HG02840 (cell line): ENCODE data around the gene KCNIP3.

Experiments used
- ATAC-seq: cut with Tn5 transposase; IDR thresholded peaks from one replicate; pipeline ENCODE4 v1.9.1; 2021; ENCODE audit warnings: mild to moderate bottlenecking, moderate library complexity, moderate number of reproducible peaks; ENCODE audit not compliant: unreplicated experiment, low FRiP score

KCNIP3 gene

DNA sequence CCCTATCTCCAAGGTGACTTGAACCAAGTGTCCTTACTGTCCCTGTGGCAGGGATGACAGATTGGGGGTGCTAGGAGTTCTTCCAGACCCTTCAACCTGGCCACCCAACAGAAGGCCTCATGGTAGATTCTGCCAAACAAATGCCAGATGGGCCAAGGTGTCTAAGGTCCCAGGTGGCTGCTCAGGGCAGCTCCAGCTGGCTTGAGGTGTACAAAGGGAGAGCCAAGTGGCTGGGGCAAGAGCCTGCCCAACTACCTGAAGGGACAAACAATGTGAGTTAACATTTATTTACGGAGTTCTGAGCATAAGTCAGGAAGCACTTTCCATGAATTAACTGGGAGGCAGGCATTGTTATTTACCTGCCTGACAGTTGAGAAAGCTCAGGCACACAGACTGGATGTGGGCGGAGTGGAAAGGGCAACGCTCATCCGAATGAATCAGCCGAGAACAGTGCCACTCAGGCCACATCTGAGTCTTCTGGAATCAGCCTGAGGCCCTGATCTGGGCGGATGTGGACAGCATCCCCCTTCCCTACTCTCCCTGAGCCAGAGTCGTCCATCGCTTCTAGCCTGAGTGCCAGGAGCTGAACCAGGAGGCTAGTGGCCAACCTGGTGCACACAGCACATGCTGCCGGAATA is 4.4 kb upstream of the KCNIP3 start:
- no peak for ATAC-seq

GRCh38 chr2:95294579-95295250 is 2.4 kb upstream of the KCNIP3 start:
- ATAC-seq, result no peak

- no peak for ATAC-seq
Observed at GRCh38 chr2:95295376-95295775, 1.8 kb upstream of the KCNIP3 start.

GRCh38 chr2:95296011-95296410 is 1.1 kb upstream of the KCNIP3 start:
- no peak for ATAC-seq

GRCh38 chr2:95297639-95298395 is 670 bp downstream of the KCNIP3 start:
- ATAC-seq, result no peak

DNA sequence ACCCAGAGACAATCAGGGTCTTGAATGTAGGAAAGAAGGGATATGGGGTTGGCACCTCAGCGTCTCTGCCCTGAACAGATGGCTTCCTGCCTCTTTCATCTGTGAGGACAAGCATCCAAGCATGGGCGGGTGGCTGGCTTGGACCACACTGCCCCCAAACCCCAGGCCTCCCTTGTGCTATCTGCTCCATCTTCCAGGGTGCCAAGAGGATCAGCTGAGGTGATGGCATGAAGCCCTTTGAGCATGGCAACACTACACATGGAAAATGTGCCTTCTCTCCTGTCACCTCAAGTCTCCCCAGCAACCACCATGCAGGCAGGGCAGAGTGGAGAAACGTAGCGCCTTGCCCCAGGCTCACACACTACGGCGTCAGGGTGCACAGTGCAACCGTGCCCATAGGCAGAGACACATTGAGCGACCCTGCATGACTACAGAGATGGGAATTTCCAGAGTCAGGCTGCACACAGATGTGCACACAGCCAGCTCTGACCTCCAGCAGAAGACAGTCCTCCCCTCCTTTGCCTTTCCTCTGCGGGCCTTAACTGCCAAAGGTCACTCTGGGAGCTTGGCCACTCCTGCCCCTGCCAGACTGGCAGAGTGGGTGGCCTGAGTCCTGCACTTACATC is 1.5 kb downstream of the KCNIP3 start:
- no peak for ATAC-seq

DNA sequence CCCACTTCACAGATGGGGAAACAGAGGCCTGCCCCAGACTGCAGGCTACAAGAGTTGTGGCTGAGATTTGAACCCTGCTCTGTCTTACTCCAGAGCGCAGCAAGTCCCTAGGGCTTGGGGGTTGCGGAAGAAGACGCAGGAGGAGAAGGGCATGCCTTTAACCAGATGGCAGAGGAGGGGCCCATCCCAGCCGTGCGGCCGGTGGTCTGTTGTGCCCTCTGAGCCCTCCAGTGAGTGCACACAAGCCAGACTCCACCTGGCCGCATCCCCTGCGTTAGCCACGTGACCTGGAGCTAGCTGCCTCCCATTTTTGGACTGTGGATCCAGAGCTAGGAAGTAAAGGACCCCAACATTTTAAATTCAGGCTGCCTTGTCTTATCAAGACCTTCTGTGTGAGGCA is 2.8 kb downstream of the KCNIP3 start:
- ATAC-seq, result no peak

DNA sequence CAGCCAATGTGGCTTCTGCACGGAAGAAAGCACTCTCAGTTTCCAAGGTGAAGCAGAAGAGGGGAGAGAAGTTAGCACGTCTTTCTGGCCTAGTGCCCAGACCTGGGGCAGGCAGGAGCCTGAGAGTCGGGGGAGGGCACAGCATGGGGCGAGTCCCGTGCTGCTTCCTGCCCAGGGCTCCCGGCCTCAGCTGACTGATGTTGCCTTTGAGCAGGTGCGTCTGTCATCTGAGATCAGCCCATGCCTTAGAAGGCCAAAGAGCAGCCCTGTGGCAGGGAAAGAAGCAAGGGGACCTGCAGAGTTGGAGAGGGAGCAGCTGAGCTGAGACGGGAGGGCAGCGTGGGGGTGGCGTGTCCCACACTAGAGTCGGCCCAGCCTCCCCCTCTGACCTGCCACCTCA is 3.3 kb downstream of the KCNIP3 start:
- no peak for ATAC-seq

DNA sequence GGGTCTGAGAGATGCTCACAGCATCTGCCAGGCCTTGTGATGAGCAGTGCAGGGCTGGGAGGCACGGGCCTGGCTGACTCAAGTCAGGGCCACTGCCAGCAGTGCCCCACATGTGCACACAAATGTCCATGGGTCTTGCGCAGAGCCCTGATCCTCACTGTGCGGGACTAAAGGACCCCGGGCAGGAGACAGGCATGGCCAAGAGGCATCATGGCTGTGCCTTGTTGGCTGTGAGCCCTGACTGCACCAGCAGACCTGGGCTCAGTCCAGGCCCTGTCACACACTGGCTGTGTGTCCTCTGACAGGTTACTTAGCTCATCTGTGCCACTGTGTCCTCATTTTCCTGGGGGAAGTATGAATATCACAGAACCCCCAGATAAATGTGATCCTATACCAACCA is 4.0 kb downstream of the KCNIP3 start:
- ATAC-seq, result no peak

- no peak for ATAC-seq
Observed at GRCh38 chr2:95301876-95302641, 4.9 kb downstream of the KCNIP3 start.

GRCh38 chr2:95303191-95303919 is 6.2 kb downstream of the KCNIP3 start:
- ATAC-seq, result no peak

- ATAC-seq, result no peak
Observed at GRCh38 chr2:95305380-95306061, 8.4 kb downstream of the KCNIP3 start.

GRCh38 chr2:95306336-95306895 is 9.3 kb downstream of the KCNIP3 start:
- no peak for ATAC-seq

- ATAC-seq, result no peak
Observed at GRCh38 chr2:95307036-95307435, 9.9 kb downstream of the KCNIP3 start.

GRCh38 chr2:95307878-95308277 is 10.7 kb downstream of the KCNIP3 start:
- no peak for ATAC-seq

- ATAC-seq, result no peak
Observed at GRCh38 chr2:95308426-95308990, 11.4 kb downstream of the KCNIP3 start.

DNA sequence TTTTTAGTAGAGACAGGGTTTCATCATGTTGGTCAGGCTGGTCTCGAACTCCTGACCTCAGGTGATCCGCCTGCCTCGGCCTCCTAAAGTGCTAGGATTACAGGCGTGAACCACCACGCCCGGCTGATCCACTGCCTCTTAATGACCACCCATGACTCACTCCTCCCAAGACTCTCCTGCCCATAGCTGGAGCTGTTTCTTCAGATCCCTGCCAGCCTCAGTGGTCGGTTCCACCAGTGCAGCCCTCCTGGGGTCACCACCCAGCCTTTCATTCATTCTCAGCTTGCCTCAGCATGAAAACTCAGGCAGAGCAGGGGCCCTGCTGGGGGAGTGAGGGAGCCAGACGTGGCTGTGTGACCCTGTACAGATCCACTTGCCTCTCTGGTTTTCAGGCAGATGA is 12.5 kb downstream of the KCNIP3 start:
- ATAC-seq, result no peak

DNA sequence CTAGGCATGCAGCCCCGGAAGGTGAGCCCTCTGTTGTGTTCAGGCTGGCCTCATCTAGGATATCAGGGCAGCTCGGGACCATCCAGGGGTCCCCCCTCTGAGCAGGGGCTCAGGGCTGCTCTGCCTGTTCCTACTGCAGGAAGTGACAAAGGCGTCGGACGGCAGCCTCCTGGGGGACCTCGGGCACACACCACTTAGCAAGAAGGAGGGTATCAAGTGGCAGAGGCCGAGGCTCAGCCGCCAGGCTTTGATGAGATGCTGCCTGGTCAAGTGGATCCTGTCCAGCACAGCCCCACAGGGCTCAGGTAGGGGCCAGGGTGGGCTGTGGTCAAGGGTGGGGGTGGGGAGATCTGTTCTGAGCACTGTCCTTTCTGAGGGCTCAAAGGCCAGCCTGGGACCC is 13.1 kb downstream of the KCNIP3 start:
- no peak for ATAC-seq

DNA sequence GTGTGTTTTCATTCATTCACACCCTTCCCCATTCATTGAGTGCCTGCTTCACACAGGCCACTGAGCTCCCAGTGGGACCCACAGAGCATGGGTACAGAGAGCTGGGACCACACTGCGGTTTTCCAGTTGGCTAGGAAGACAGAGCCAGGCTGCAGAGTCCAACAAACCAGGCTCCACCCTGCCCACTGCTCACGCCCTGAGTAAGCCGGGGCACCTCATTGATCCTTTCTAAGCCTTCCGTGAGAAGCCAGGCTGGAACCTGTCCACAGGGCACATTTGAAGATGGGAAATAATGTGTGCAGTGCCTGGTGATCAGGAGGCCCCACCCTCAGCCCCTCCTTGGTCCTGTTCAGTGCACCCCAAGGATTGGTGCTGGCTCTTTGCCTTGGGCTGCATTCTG is 13.5 kb downstream of the KCNIP3 start:
- ATAC-seq, result no peak
